SK-N-SH treated with all-trans-retinoic acid at 6 μM for 48 hours (cell line): ENCODE results near the gene ZBTB16.

Source experiments
- ATAC-seq: fragments of 200-7000 bp; cut with Tn5 transposase; 3 replicates; pipeline ENCODE4 v1.9.1; 2020; ENCODE audit warnings: mild to moderate bottlenecking, moderate library complexity
- ARNTL ChIP-seq: fragments of 450-650 bp; formaldehyde crosslinking; IDR thresholded peaks from 2 replicates; pipeline ENCODE4 v1.5.0; 2020; ENCODE audit warnings: low read depth, mild to moderate bottlenecking, moderate library complexity, borderline replicate concordance
- BACH2 ChIP-seq: fragments of 250-450 bp; sonication (Bioruptor Pico); IDR thresholded peaks from 2 replicates; pipeline ENCODE4 v1.9.0; 2021; ENCODE audit warnings: mild to moderate bottlenecking, borderline replicate concordance
- CSDC2 ChIP-seq: fragments of 250-450 bp; sonication (Bioruptor Pico); IDR thresholded peaks from 2 replicates; pipeline ENCODE4 v1.5.0; 2020; ENCODE audit warnings: mild to moderate bottlenecking, moderate library complexity
- ESRRG ChIP-seq: fragments of 250-450 bp; sonication (Bioruptor Pico); IDR thresholded peaks from 2 replicates; pipeline ENCODE4 v1.6.1; 2021; ENCODE audit warnings: mild to moderate bottlenecking
- GLIS3 ChIP-seq: fragments of 250-450 bp; sonication (Bioruptor Pico); IDR thresholded peaks from 2 replicates; pipeline ENCODE4 v1.5.0; 2020; ENCODE audit warnings: mild to moderate bottlenecking, moderate library complexity
- ISL1 ChIP-seq: fragments of 250-450 bp; sonication (Bioruptor Pico); IDR thresholded peaks from 2 replicates; pipeline ENCODE4 v2.1.2; 2022; ENCODE audit warnings: mild to moderate bottlenecking, moderate library complexity
- OSR1 ChIP-seq: fragments of 250-450 bp; sonication (Bioruptor Pico); IDR thresholded peaks from 2 replicates; pipeline ENCODE4 v1.8.0; 2022; ENCODE audit warnings: moderate library complexity, mild to moderate bottlenecking, inconsistent platforms
- PATZ1 ChIP-seq: fragments of 250-450 bp; sonication (Bioruptor Pico); IDR thresholded peaks from 2 replicates; pipeline ENCODE4 v1.8.0; 2020; ENCODE audit warnings: mild to moderate bottlenecking, moderate library complexity, borderline replicate concordance
- POU6F1 ChIP-seq: fragments of 250-450 bp; sonication (Bioruptor Pico); IDR thresholded peaks from 2 replicates; pipeline ENCODE4 v1.8.0; 2021; ENCODE audit warnings: low read depth, mild to moderate bottlenecking, moderate library complexity, borderline replicate concordance
- PPARA ChIP-seq: fragments of 250-450 bp; sonication (Bioruptor Pico); IDR thresholded peaks from 2 replicates; pipeline ENCODE4 v1.5.0; 2020; ENCODE audit warnings: mild to moderate bottlenecking, borderline replicate concordance
- RARB ChIP-seq: fragments of 250-450 bp; sonication (Bioruptor Pico); IDR thresholded peaks from 2 replicates; pipeline ENCODE4 v1.8.0; 2021; ENCODE audit warnings: mild to moderate bottlenecking, moderate library complexity
- SNAI2 ChIP-seq: fragments of 250-450 bp; sonication (Bioruptor Pico); IDR thresholded peaks from 2 replicates; pipeline ENCODE4 v1.5.0; 2020; ENCODE audit warnings: mild to moderate bottlenecking, moderate library complexity
- TCF4 ChIP-seq: fragments of 250-450 bp; sonication (Bioruptor Pico); IDR thresholded peaks from 2 replicates; pipeline ENCODE4 v1.8.0; 2021; ENCODE audit warnings: mild to moderate bottlenecking, moderate library complexity, borderline replicate concordance
- TOX ChIP-seq: fragments of 250-450 bp; sonication (Bioruptor Pico); IDR thresholded peaks from 2 replicates; pipeline ENCODE4 v1.8.0; 2021; ENCODE audit warnings: mild to moderate bottlenecking, moderate library complexity, borderline replicate concordance
- TSHZ2 ChIP-seq: fragments of 250-450 bp; sonication (Bioruptor Pico); IDR thresholded peaks from 2 replicates; pipeline ENCODE4 v1.5.0; 2020; ENCODE audit warnings: mild to moderate bottlenecking, moderate library complexity
- ZC3H10 ChIP-seq: fragments of 250-450 bp; sonication (Bioruptor Pico); IDR thresholded peaks from 2 replicates; pipeline ENCODE4 v1.5.1; 2021; ENCODE audit warnings: mild to moderate bottlenecking, moderate library complexity
- ZFP3 ChIP-seq: fragments of 250-450 bp; sonication (Bioruptor Pico); IDR thresholded peaks from 2 replicates; pipeline ENCODE4 v1.5.0; 2020; ENCODE audit warnings: mild to moderate bottlenecking, moderate library complexity
- ZFP30 ChIP-seq: fragments of 450-650 bp; formaldehyde crosslinking; IDR thresholded peaks from 2 replicates; pipeline ENCODE4 v1.5.0; 2022; ENCODE audit warnings: mild to moderate bottlenecking, moderate library complexity
- ZNF565 ChIP-seq: fragments of 450-650 bp; formaldehyde crosslinking; conservative IDR thresholded peaks from 2 replicates; pipeline ENCODE4 v1.5.0; 2020; ENCODE audit warnings: low read depth, mild to moderate bottlenecking, moderate library complexity
- ZNF70 ChIP-seq: fragments of 450-650 bp; formaldehyde crosslinking; IDR thresholded peaks from 2 replicates; pipeline ENCODE4 v1.5.0; 2020; ENCODE audit warnings: mild to moderate bottlenecking, moderate library complexity
- ZNF8 ChIP-seq: fragments of 450-650 bp; formaldehyde crosslinking; IDR thresholded peaks from 2 replicates; pipeline ENCODE4 v1.5.0; 2020; ENCODE audit warnings: mild to moderate bottlenecking, moderate library complexity

The ZBTB16 gene

GRCh38 chr11:114090225-114090910 lies 30.9 kb downstream of the ZBTB16 start:
- TF ChIP-seq TOX (CRISPR knock-in tag), result no peak
- TF ChIP-seq PATZ1 (CRISPR knock-in tag), result no peak
- no peak for TF ChIP-seq CSDC2 (CRISPR knock-in tag)
- no peak for TF ChIP-seq ISL1 (CRISPR knock-in tag)
- TF ChIP-seq BACH2 (CRISPR knock-in tag), result no peak
- no peak for TF ChIP-seq ZC3H10 (CRISPR knock-in tag)
- TF ChIP-seq ZFP3, result no peak
- TF ChIP-seq GLIS3 (CRISPR knock-in tag), result no peak
- TF ChIP-seq PPARA (CRISPR knock-in tag), result no peak
- no peak for TF ChIP-seq TCF4 (CRISPR knock-in tag)
- ATAC-seq, result no peak

- TF ChIP-seq PPARA (CRISPR knock-in tag), result no peak
- no peak for TF ChIP-seq PATZ1 (CRISPR knock-in tag)
- TF ChIP-seq ESRRG, result no peak
- no peak for TF ChIP-seq BACH2 (CRISPR knock-in tag)
- no peak for TF ChIP-seq POU6F1 (CRISPR knock-in tag)
- no peak for TF ChIP-seq RARB (CRISPR knock-in tag)
- no peak for TF ChIP-seq ZC3H10 (CRISPR knock-in tag)
- TF ChIP-seq CSDC2 (CRISPR knock-in tag), result no peak
- TF ChIP-seq TSHZ2 (CRISPR knock-in tag), result no peak
- TF ChIP-seq ZNF565 (CRISPR knock-in tag), result no peak
- no peak for TF ChIP-seq ZNF70 (CRISPR knock-in tag)
- no peak for TF ChIP-seq ZFP3
- no peak for TF ChIP-seq SNAI2 (CRISPR knock-in tag)
- TF ChIP-seq TCF4 (CRISPR knock-in tag), result no peak
- TF ChIP-seq ZFP30, result no peak
- TF ChIP-seq ARNTL (CRISPR knock-in tag), result no peak
- TF ChIP-seq OSR1 (CRISPR knock-in tag), result no peak
- no peak for TF ChIP-seq ZNF8 (CRISPR knock-in tag)
- TF ChIP-seq TOX (CRISPR knock-in tag), result no peak
- TF ChIP-seq, all 23 proteins: peak for 0
- ATAC-seq, result no peak
These were observed 31.5 kb downstream of the ZBTB16 start for GRCh38 chr11:114090976-114091375.
